ENCODE data around the gene STX16. TPM values are rescaled to one million over a fixed set of nuclear protein-coding genes. Genes with fewer than 3 reads are reported as not detected.

STX16 gene
- total and polyA plus RNA-seq, 9 of the 15 experiments (the other 6 are each of a cell fraction or from before 2014, with no cell fraction given): 4.4 to 43.5 (median 14.7) TPM

DNA sequence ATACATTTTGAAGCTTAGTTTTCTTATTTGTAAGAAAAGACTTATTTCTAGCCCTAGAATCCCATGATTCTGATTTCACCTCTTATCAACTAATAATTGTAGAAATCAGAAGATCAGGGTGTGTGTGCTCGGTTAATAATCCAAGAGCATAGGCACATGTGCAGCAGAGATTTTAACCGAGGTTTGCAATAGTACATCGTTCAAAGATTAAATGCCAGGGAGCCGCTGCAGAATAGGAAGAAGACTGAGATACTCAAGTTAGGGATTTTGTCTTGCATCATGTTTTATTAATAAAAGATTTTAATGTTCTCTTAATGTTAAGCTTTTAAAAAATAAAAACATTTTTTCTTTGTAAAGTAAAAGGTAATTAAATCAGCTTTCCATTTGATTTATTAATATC lies 6.9 kb downstream of the STX16 start (continued):
- no peak for TF ChIP-seq ERF (CRISPR knock-in tag; IDR thresholded peaks at IDR 0.05)
- no peak for TF ChIP-seq RAD21 (CRISPR knock-in tag; conservative IDR thresholded peaks at IDR 0.05 in 1 of 2, IDR thresholded peaks at IDR 0.05 in 1 of 2)

DNA sequence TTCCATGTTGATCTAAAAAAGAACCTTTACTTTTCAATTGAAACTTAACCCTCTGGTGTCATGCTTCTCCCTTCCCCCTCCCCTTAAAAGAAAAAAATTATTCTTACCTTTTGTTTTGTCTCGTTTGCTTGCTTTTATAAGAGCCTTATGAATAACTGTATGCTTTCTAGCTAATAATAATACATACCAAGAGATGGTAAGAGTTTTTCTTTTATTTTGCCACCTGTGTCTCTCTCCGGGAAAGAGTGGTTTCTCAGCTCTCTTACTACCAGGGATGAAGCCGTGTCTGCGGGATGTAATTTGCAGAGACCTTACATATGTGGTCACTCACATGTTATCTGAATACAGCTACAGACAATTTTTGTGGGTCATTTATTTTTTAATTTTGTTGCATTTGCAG lies 7.7 kb downstream of the STX16 start:
- H4K20me1 ChIP-seq (replicated peaks; ENCODE audit: control insufficient read depth, insufficient read depth, low read length): no peaks in the 10 kb centered on the region
- intact Hi-C loops (cut with micrococcal nuclease): loop anchor here (10.0 kb wide), 1 partner anchor 424 kb away; no protein-coding TSS in a partner anchor
- H3K36me3 ChIP-seq (ENCODE audit: control insufficient read depth, insufficient read depth, low read length): peaks cover 43% of the 10 kb centered on the region
- POLR2A ChIA-PET: no interaction called here
- WGBS (ENCODE audit: insufficient coverage, low coverage, missing lambda C conversion rate): 81% methylated on average over 4 of the region's 4 CpGs
- in situ Hi-C loops (cut with MboI): loop anchor here (10.0 kb wide), 1 partner anchor 186 kb away; no protein-coding TSS in a partner anchor
- no peaks in the 10 kb centered on the region for H3K27me3 ChIP-seq (ENCODE audit: control insufficient read depth in 2 of 2, insufficient read depth in 2 of 2, low read length in 2 of 2)
- H2AFZ ChIP-seq (ENCODE audit: low read depth, low read length): no peak overlapping the region
- no TSS peak for BruUV-seq (replicated peaks)
- no peak overlapping the region for H3K27ac ChIP-seq (ENCODE audit: extremely low read depth, low read depth, low read length)
- H3K4me3 ChIP-seq: no peak overlapping the region
- CTCF ChIA-PET (ENCODE audit: low intra/inter-chr PET ratio): no interaction called here
- no peak for FAIRE-seq
- no peak for ATAC-seq
- H3K4me2 ChIP-seq (ENCODE audit: insufficient read depth, low read length): no peak overlapping the region
- DNase-seq (ENCODE audit: extremely low read depth in 1 of 4, low spot score in 3 of 4): no peak
- H3K9me3 ChIP-seq (replicated peaks; ENCODE audit: control insufficient read depth, insufficient read depth, low read depth, low read length): no peaks in the 10 kb centered on the region
- no peak overlapping the region for H3K9ac ChIP-seq (ENCODE audit: insufficient read depth in 1 of 2, low read depth in 2 of 2, low read length in 2 of 2)
- H3K9me1 ChIP-seq (ENCODE audit: control insufficient read depth, insufficient read depth, low read length): no peaks in the 10 kb centered on the region
- H3K4me1 ChIP-seq (replicated peaks in 1 of 2; ENCODE audit: control insufficient read depth in 2 of 2, insufficient read depth in 2 of 2, low read length in 2 of 2): peaks cover 0 to 11% of the 10 kb centered on the region in 2 experiments; a peak in 3 of 5 replicates
- peaks cover 88% of the 10 kb centered on the region for H3K79me2 ChIP-seq (ENCODE audit: control insufficient read depth, insufficient read depth, low read length)
- no peak for TF ChIP-seq MEF2A (IDR thresholded peaks at IDR 0.05; ENCODE audit: control insufficient read depth, low read depth, low read length)
- TF ChIP-seq, protein P1, sequence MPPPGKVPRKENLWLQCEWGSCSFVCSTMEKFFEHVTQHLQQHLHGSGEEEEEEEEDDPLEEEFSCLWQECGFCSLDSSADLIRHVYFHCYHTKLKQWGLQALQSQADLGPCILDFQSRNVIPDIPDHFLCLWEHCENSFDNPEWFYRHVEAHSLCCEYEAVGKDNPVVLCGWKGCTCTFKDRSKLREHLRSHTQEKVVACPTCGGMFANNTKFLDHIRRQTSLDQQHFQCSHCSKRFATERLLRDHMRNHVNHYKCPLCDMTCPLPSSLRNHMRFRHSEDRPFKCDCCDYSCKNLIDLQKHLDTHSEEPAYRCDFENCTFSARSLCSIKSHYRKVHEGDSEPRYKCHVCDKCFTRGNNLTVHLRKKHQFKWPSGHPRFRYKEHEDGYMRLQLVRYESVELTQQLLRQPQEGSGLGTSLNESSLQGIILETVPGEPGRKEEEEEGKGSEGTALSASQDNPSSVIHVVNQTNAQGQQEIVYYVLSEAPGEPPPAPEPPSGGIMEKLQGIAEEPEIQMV (tag; conservative IDR thresholded peaks at IDR 0.05; ENCODE audit: low read depth): no peak
- no peak for TF ChIP-seq NCOA2 (IDR thresholded peaks at IDR 0.05; ENCODE audit: partially characterized antibody in 2 of 2)
- TF ChIP-seq, protein P2, sequence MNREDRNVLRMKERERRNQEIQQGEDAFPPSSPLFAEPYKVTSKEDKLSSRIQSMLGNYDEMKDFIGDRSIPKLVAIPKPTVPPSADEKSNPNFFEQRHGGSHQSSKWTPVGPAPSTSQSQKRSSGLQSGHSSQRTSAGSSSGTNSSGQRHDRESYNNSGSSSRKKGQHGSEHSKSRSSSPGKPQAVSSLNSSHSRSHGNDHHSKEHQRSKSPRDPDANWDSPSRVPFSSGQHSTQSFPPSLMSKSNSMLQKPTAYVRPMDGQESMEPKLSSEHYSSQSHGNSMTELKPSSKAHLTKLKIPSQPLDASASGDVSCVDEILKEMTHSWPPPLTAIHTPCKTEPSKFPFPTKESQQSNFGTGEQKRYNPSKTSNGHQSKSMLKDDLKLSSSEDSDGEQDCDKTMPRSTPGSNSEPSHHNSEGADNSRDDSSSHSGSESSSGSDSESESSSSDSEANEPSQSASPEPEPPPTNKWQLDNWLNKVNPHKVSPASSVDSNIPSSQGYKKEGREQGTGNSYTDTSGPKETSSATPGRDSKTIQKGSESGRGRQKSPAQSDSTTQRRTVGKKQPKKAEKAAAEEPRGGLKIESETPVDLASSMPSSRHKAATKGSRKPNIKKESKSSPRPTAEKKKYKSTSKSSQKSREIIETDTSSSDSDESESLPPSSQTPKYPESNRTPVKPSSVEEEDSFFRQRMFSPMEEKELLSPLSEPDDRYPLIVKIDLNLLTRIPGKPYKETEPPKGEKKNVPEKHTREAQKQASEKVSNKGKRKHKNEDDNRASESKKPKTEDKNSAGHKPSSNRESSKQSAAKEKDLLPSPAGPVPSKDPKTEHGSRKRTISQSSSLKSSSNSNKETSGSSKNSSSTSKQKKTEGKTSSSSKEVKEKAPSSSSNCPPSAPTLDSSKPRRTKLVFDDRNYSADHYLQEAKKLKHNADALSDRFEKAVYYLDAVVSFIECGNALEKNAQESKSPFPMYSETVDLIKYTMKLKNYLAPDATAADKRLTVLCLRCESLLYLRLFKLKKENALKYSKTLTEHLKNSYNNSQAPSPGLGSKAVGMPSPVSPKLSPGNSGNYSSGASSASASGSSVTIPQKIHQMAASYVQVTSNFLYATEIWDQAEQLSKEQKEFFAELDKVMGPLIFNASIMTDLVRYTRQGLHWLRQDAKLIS (CRISPR knock-in tag; IDR thresholded peaks at IDR 0.05): no peak
- TF ChIP-seq, protein P3, sequence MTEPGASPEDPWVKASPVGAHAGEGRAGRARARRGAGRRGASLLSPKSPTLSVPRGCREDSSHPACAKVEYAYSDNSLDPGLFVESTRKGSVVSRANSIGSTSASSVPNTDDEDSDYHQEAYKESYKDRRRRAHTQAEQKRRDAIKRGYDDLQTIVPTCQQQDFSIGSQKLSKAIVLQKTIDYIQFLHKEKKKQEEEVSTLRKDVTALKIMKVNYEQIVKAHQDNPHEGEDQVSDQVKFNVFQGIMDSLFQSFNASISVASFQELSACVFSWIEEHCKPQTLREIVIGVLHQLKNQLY (CRISPR knock-in tag; conservative IDR thresholded peaks at IDR 0.05): no peak
- TF ChIP-seq PURB (CRISPR knock-in tag; IDR thresholded peaks at IDR 0.05; ENCODE audit: low read depth): no peak
- TF ChIP-seq SRSF9 (IDR thresholded peaks at IDR 0.05; ENCODE audit: borderline replicate concordance, low read depth, low read length): no peak
- TF ChIP-seq PHF8 (IDR thresholded peaks at IDR 0.05; ENCODE audit: borderline replicate concordance, low read length): no peak
- TF ChIP-seq, protein P4, sequence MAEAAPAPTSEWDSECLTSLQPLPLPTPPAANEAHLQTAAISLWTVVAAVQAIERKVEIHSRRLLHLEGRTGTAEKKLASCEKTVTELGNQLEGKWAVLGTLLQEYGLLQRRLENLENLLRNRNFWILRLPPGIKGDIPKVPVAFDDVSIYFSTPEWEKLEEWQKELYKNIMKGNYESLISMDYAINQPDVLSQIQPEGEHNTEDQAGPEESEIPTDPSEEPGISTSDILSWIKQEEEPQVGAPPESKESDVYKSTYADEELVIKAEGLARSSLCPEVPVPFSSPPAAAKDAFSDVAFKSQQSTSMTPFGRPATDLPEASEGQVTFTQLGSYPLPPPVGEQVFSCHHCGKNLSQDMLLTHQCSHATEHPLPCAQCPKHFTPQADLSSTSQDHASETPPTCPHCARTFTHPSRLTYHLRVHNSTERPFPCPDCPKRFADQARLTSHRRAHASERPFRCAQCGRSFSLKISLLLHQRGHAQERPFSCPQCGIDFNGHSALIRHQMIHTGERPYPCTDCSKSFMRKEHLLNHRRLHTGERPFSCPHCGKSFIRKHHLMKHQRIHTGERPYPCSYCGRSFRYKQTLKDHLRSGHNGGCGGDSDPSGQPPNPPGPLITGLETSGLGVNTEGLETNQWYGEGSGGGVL (CRISPR knock-in tag; IDR thresholded peaks at IDR 0.05): no peak
- TF ChIP-seq TARDBP (IDR thresholded peaks at IDR 0.05): no peak
